CD1c-positive myeloid dendritic cell (primary cell): ENCODE results near the gene GSK3B.

Experiments used
- DNase-seq: peaks from one replicate; pipeline ENCODE4 v3.0.0-alpha.2; 2016; ENCODE audit errors: extremely low spot score

Gene GSK3B

DNA sequence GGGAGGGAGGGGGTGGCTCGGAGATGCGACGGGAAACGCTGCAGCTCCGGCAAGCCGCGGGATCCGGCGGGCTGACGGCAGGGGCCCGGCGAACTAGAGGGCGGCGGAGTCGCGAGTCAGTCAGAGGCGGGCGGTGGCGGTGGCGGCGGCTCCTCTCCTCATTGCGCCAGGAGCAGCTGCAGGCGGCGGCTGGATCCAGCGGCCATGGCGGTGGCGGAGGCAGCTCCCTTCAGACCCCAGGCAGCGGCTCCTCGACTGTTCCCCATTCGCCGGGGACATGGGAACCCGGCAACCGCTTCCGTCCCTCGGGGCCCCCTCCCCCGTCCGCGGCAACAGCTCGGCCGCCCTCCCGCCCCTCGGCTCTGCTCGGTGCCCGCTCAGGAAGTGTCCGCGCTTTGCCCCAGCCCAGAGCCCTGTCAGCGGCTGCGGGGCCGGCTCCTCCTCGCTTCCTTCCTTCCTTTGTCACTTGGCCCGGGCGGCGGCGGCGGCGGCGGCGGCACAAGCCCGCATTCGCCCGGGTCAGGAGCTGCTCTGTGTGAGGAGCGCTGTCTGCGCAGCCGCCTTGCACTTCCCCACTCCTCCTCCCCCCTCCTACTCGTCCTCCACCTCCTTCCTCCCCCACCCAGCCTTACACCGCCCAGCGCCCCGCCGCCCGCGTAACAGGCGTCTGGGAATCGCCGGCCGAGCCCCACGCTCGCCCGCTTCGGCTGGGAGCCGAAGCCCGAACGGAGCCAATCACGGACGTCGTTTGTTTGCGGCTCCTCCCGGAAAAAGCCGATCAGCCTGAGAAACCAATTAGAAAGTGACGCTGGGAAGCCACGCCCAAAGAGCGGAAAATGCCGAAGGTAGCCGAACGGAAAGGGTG is at the start of gene GSK3B:
Gene GSK3B, minus strand, starts transcription at position 537 of the 865 bp plus-strand sequence. CDS start 1,013 bp downstream, outside the sequence.
- DNase-seq: no peak

- DNase-seq: no peak
Observed at GRCh38 chr3:120143676-120144075, 49.4 kb upstream of the GSK3B start.

DNA sequence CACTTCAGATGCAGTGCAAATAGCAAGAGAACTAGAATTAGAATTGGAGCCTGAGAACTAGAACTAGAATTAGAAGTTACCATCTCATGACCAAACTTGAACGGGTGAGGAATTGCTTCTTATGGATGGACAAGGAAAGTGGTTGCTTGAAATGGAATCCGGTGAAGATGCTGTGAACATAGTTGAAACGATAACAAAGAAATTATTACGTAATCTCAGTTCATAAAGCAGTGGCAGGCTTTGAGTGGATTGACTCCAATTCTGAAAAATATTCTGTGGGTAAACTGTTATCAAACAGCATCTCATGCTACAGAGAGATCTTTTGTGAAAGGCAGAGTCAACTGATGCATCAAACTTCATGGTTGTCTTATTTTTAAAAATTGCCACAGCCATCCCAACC is 48.0 kb upstream of the GSK3B start:
- DNase-seq: no peak

- no peak for DNase-seq
Observed at GRCh38 chr3:120140098-120140742, 46.0 kb upstream of the GSK3B start.

DNA sequence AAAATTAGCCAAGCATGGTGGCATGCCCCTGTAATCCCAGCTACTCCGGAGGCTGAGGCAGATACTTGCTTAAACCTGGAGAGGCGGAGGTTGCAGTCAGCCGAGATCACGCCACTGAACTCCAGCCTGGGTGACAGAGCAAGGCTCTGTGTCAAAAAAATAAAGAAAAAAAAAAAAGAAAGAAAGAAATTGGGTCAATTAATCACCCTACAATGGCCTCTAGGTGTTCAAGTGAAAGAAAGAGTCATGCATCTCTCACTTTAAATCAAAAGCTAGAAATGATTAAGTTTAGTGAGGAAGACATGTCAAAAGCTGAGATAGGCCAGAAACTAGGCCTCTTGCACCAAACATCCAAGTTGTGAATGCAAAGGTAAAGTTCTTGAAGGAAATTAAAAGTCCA is 44.9 kb upstream of the GSK3B start:
- no peak for DNase-seq

GRCh38 chr3:120137548-120137947 is 43.3 kb upstream of the GSK3B start:
- DNase-seq: no peak

GRCh38 chr3:120130656-120131055 is 36.4 kb upstream of the GSK3B start:
- DNase-seq: no peak

- DNase-seq: no peak
Observed at GRCh38 chr3:120129718-120130513, 35.7 kb upstream of the GSK3B start.

DNA sequence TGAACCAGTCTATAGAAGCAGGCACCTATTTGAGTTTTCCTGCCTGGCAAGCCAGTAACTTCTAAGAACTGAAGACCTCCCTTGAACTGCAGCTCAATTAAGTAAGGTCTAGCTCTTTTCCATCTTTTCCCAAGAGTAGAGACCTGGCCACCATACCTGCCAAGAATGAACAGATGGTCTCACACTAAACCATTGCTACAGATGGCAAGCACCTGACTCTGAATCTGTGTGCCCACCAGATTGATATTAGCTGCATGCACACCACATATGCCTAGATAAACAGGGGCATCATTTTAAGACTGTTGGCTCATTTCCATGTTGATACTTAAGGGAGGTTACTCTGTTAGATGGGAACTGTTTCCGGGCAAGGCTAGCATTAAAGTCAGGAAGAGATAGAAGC is 34.8 kb upstream of the GSK3B start:
- no peak for DNase-seq

GRCh38 chr3:120125992-120126391 is 31.7 kb upstream of the GSK3B start:
- DNase-seq: no peak

DNA sequence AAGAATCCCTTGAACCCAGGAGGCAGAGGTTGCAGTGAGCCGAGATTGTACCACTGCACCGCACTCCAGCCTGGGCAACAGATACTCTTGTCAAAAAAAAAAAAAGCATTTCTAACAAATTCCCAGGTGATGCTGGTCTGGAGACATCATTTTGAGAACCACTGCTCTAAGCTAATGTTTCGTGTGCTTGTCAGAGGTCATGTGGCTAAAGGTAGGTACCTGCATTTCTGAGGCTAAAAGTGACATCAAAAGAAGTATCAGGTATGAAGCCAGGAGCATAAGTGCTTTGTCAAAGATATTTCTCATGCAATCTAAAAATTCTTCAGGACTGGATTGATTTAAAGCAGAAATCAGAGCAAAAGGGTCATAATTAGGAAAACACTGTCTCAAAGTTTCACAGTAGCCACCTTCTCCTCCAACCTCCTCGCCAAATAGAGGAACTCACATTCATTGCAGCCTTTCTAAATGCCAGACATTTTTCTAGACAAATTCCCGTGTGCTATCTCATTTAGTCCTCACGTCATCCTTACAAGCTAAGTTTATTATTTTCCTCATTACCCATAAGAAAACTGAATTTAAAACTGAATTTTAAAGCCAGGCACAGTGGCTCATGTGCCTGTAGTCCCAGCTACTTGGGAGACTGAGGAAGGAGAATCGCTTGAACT is 25.7 kb upstream of the GSK3B start:
- no peak for DNase-seq

DNA sequence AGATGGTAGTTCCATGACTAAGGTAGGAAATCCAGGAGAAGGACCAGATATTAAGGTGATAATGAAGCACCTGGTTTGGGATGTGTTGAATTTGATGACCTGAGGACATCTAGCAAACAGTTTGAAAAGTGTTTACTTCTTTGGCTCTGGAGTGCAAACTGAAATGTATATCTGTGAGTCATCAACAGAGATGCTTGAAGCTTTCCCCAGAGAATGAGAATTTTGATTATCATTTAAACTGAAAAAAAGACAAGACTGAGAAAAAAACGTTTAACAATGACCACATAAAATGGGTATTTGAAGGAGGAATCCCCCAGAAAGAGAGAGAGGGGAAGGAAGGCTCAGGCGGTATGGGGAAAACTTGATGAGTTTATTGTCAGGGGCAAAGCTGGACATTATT is 20.7 kb upstream of the GSK3B start:
- DNase-seq: no peak

DNA sequence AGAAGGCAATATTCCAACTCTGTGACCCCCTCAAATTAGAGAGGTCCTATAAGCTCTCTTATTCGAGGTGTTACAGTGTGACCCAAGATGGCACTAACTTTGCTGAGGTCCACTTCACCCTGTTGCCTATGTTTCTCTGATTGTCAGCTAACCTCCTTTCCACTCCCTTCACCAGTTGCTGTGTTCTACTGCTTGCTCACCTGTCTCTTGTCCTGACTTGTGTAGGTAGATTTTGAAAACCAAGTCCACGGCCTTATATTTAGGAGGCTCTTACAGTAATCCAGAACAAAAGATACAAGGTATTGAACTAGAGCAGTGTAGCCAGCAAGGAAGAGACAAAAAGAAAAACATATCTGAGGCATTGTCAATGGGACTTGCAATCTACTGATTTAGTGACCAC is 20.1 kb upstream of the GSK3B start:
- DNase-seq: no peak

GRCh38 chr3:120113128-120114116 is 19.2 kb upstream of the GSK3B start:
- DNase-seq: no peak

- no peak for DNase-seq
Observed at GRCh38 chr3:120111898-120112297, 17.7 kb upstream of the GSK3B start.

- no peak for DNase-seq
Observed at GRCh38 chr3:120103276-120103675, 9.0 kb upstream of the GSK3B start.

DNA sequence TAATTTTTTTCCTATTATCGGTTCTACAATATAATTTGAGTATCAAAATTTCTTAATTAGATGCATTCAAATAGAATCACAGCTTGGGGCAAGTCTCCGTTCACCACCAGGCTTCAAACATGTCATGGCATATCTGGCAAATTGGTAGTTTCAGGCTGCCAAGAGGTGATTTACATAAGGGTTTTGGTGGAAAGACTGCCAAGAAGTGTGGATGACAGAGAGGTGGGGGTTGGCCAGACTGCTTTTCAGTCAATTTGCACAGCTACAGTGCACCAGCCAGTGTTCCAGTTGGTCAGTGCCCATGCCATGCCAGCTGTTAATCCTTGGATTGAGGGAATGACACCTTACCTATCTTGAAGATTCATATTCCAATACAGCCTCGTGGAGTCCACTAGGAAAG is 8.4 kb upstream of the GSK3B start:
- no peak for DNase-seq

DNA sequence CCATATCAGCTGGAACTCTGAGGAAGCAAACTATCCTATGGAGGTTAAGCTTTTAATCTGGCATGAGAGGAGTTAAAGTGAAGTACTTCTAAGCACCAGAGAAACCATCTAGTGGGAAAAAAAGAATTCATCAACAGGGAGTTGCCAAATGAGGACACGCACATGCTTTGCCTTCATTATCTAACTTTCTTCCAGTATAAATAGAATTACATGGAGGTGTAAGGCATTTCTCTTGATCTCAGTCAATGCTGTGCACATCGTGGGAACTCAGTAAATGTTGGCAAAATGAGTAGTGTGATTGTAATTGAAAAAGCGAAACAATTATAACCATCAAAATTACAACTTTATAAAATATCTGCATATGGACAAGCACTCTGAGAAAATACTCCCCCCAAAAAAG is 8.0 kb upstream of the GSK3B start:
- DNase-seq: no peak

- no peak for DNase-seq
Observed at GRCh38 chr3:120101624-120102023, 7.4 kb upstream of the GSK3B start.

GRCh38 chr3:120100711-120101110 is 6.5 kb upstream of the GSK3B start:
- DNase-seq: no peak

DNA sequence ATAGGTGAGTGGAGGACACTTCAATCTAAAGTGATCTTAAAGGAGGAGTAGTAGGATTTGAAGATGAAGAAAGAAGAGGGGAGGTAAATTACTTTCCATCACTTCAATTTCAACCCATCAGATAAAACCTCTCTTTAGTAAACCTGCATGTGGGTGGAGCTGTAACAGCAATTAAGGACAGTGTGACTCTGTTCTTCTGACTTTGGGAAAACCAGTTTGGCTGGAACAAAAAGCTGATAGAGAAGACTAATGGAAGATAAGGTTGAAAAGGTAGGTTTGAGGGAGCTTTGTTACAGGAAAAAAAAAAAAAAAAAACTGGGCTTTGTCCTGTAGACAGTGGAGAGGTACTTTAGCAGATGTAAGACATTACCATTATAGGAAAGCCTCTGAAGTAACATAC is 4.5 kb upstream of the GSK3B start:
- DNase-seq: no peak
